K562 (cell line): ENCODE measurements around the gene CRYM. TPM values are rescaled to one million over a fixed set of nuclear protein-coding genes. Genes with fewer than 3 reads are reported as not detected.
A peak's percentile ranks its signal among the peaks of the same experiment; 100 is the strongest.

Experiments used
- BCOR ChIP-seq: fragments of 450-650 bp; IDR thresholded peaks from 2 replicates; pipeline ENCODE4 v1.6.1; 2016
- CEBPB ChIP-seq: fragments of 450-650 bp; IDR thresholded peaks from 2 replicates; pipeline ENCODE4 v1.6.1; 2016; ENCODE audit warnings: missing genetic modification characterization, missing compliant biosample characterization
- ETV6 ChIP-seq, 3 experiments: fragments of 150-350 bp in 1 of 3; sonication (generic) in 1 of 3; formaldehyde crosslinking in 1 of 3; IDR thresholded peaks; 2 replicates each; pipeline versions ENCODE4 v1.6.1 to v1.8.0; 2014 to 2022; ENCODE audit warnings: borderline replicate concordance in 2 of 3, low read depth in 2 of 3, antibody characterized with exemption in 1 of 3, low read length in 1 of 3, mild to moderate bottlenecking in 1 of 3, missing genetic modification reagents in 1 of 3
- FOXK1 ChIP-seq: sonication (generic); formaldehyde crosslinking; IDR thresholded peaks from 2 replicates; pipeline ENCODE4 v1.8.0; 2022; ENCODE audit warnings: missing genetic modification reagents, mild to moderate bottlenecking, borderline replicate concordance
- KDM4B ChIP-seq, 2 experiments: fragments of 450-650 bp in 1 of 2; sonication (generic) in 1 of 2; IDR thresholded peaks; 2 replicates each; pipeline ENCODE4 v1.6.1; 2016 to 2017; ENCODE audit warnings: borderline replicate concordance in 2 of 2, antibody characterized with exemption in 1 of 2, low read depth in 1 of 2, mild to moderate bottlenecking in 1 of 2
- MAFG ChIP-seq: fragments of 450-650 bp; conservative IDR thresholded peaks from 2 replicates; pipeline ENCODE4 v1.6.1; 2016; ENCODE audit warnings: missing genetic modification characterization, missing compliant biosample characterization
- MAFK ChIP-seq: IDR thresholded peaks from 2 replicates; pipeline ENCODE4 v1.6.1; 2011; ENCODE audit warnings: low read length, improper control_type of control experiment
- NFIC ChIP-seq: fragments of 450-650 bp; IDR thresholded peaks from 2 replicates; pipeline ENCODE4 v1.6.1; 2017; ENCODE audit warnings: mild to moderate bottlenecking, inconsistent platforms
- NRF1 ChIP-seq, 2 experiments: fragments of 450-650 bp; IDR thresholded peaks in 1 of 2; conservative IDR thresholded peaks in 1 of 2; 2 replicates each; pipeline ENCODE4 v1.6.1; 2014; ENCODE audit warnings: mild to moderate bottlenecking in 2 of 2
- SUPT5H ChIP-seq: fragments of 450-650 bp; IDR thresholded peaks from 2 replicates; pipeline ENCODE4 v1.6.1; 2016
- ZBTB11 ChIP-seq, 3 experiments: fragments of 200-800 bp in 1 of 3; fragments of 250-450 bp in 1 of 3; fragments of 450-650 bp in 1 of 3; sonication (Bioruptor Pico) in 1 of 3; sonication (Bioruptor generic) in 1 of 3; formaldehyde crosslinking in 1 of 3; IDR thresholded peaks; 2 replicates each; pipeline versions ENCODE4 v1.6.1 to v1.8.0; 2016 to 2022; ENCODE audit warnings: mild to moderate bottlenecking in 2 of 3, missing genetic modification characterization in 2 of 3, missing compliant biosample characterization in 1 of 3, moderate library complexity in 1 of 3
- ZC3H4 ChIP-seq: sonication (generic); formaldehyde crosslinking; IDR thresholded peaks from 2 replicates; pipeline ENCODE4 v1.9.0; 2021; ENCODE audit warnings: missing genetic modification reagents, borderline replicate concordance
- ZNF395 ChIP-seq: fragments of 200-800 bp; sonication (Bioruptor generic); IDR thresholded peaks from 2 replicates; pipeline ENCODE4 v1.6.1; 2017; ENCODE audit warnings: missing genetic modification characterization, missing compliant biosample characterization
- ZNF551 ChIP-seq: fragments of 250-450 bp; sonication (Bioruptor Pico); IDR thresholded peaks from 2 replicates; pipeline ENCODE4 v1.5.0; 2021; ENCODE audit warnings: mild to moderate bottlenecking, moderate library complexity
- ZNF592 ChIP-seq: fragments of 450-650 bp; IDR thresholded peaks from 2 replicates; pipeline ENCODE4 v1.6.1; 2017; ENCODE audit warnings: antibody characterized with exemption, mild to moderate bottlenecking
- polyA plus RNA-seq, 8 experiments: library from polyadenylated mRNA; depleted of rRNA in 4 of 8; stranded (reverse) in 5 of 8; unstranded in 3 of 8; fragments of >200 nt; fragmentation: Nextera tagmentation in 2 of 8; fragmentation: Illumina TruSeq in 1 of 8; extraction: Ambion mirVana in 2 of 8; extraction: Trizol in 1 of 8; gene quantifications; 2 replicates each; pipeline versions ENCODE4 v1.2.1 to v1.2.3, GENCODE V29; 2011 to 2014; ENCODE audit warnings: inconsistent platforms in 1 of 8, missing spikeins in 1 of 8
- total RNA-seq, 7 experiments: library from RNA; depleted of rRNA in 6 of 7; stranded (reverse); fragments of >200 nt in 6 of 7; fragmentation: Illumina TruSeq in 2 of 7; extraction: Trizol in 2 of 7; gene quantifications; 2 replicates each; pipeline versions ENCODE4 v1.2.1 to v1.2.3, GENCODE V29; 2011 to 2021; ENCODE audit warnings: low replicate concordance in 1 of 7

CRYM gene
- total and polyA plus RNA-seq, 9 of the 15 experiments (the other 6 are each of a cell fraction or from before 2014, with no cell fraction given): 0.08 to 0.98 (median 0.47) TPM

GRCh38 chr16:21260870-21261791 lies 17.0 kb downstream of the CRYM start (continued):
- TF ChIP-seq ZBTB11 (CRISPR knock-in tag; IDR thresholded peaks at IDR 0.05) (peak in 1 of 3 experiments; percentile 80; a peak in 2 of 6 replicates), SUPT5H (no peak), ZNF395 (CRISPR knock-in tag) (peak; percentile 69; the same call in 1 of the 2 replicates), BCOR (peak; percentile 61), MAFG (tag) (peak; percentile 73), FOXK1 (no peak), KDM4B (IDR thresholded peaks at IDR 0.05; ENCODE audit: borderline replicate concordance in 2 of 2, low read depth in 1 of 2) (no peak), MAFK (peak; percentile 71), ZC3H4 (no peak), NFIC (peak; percentile 97), CEBPB (tag) (peak; percentile 65; the same call in 1 of the 2 replicates), ZNF592 (peak; percentile 43), ZNF551 (CRISPR knock-in tag) (no peak), ETV6 (IDR thresholded peaks at IDR 0.05; ENCODE audit: borderline replicate concordance in 1 of 2, low read depth in 2 of 2, low read length in 1 of 2) (0 out of 4 replicates have a peak, but pooled peaks of 1 of the 2 experiments have one; percentile 20), ETV6 (CRISPR knock-in tag; IDR thresholded peaks at IDR 0.05; ENCODE audit: borderline replicate concordance) (no peak), NRF1 (conservative IDR thresholded peaks at IDR 0.05 in 1 of 2, IDR thresholded peaks at IDR 0.05 in 1 of 2) (peak; percentile 10 to 52; a peak in 3 of 4 replicates)
